Measurements from ENCODE around the gene COLGALT1. TPM values are rescaled to one million over a fixed set of nuclear protein-coding genes. Genes with fewer than 3 reads are reported as not detected.
"Not testable (repeated sequence)": the region's sequence is repeated elsewhere in the genome, so short reads cannot be mapped to it uniquely, and the experiment has no call there.

The COLGALT1 gene
- total RNA-seq, 2 donors from 2014 or later = 28.3 to 30.8 TPM

- peaks cover 0 to 15% of the 10 kb centered on the region in 2 donors for H3K9me3 ChIP-seq
- no peak overlapping the region for H3K27ac ChIP-seq
- H3K4me3 ChIP-seq = no peak overlapping the region
- no peaks in the 10 kb centered on the region for H3K27me3 ChIP-seq
- DNase-seq (ENCODE audit: low spot score) = no peak
- H3K4me1 ChIP-seq = peaks cover 0 to 16% of the 10 kb centered on the region in 2 donors
- no peak for TF ChIP-seq CTCF (IDR thresholded peaks at IDR 0.05)
- H3K36me3 ChIP-seq = peaks cover 24% of the 10 kb centered on the region
Observed at GRCh38 chr19:17515408-17516149, 39.9 kb upstream of the COLGALT1 start.

GRCh38 chr19:17517898-17518297 is 37.6 kb upstream of the COLGALT1 start:
- Histone ChIP-seq H3K27me3 (no peaks in the 10 kb centered on the region), H3K27ac (no peak overlapping the region), H3K4me1 (peaks cover 0 to 5% of the 10 kb centered on the region in 2 donors), H3K36me3 (peaks cover 31% of the 10 kb centered on the region), H3K9me3 (peaks cover 0 to 15% of the 10 kb centered on the region in 2 donors), H3K4me3 (no peak overlapping the region)
- no peak for DNase-seq (ENCODE audit: low spot score)
- no peak for TF ChIP-seq CTCF (IDR thresholded peaks at IDR 0.05)

DNA sequence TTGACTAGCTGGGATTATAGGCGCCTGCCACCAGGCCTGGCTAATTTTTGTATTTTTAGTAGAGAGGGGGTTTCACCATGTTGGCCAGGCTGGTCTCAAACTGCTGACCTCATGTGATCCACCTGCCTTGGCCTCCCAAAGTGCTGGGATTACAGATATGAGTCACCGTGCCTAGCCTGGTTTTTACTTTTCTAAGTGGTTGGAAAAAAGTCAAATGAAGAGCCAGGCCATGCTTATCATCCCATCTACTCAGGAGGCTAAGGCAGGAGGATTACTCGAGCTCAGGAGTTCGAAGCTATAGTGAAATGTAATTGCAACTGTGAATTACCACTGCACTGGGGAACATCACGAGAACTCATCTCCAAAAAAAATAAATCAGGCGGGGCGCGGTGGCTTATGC is 36.8 kb upstream of the COLGALT1 start:
- not testable (repeated sequence) for H3K4me1 ChIP-seq; DNase-seq (ENCODE audit: low spot score); H3K27me3 ChIP-seq; H3K4me3 ChIP-seq; H3K27ac ChIP-seq
- peaks cover 31% of the 10 kb centered on the region for H3K36me3 ChIP-seq
- H3K9me3 ChIP-seq = peaks cover 0 to 15% of the 10 kb centered on the region in 2 donors

DNA sequence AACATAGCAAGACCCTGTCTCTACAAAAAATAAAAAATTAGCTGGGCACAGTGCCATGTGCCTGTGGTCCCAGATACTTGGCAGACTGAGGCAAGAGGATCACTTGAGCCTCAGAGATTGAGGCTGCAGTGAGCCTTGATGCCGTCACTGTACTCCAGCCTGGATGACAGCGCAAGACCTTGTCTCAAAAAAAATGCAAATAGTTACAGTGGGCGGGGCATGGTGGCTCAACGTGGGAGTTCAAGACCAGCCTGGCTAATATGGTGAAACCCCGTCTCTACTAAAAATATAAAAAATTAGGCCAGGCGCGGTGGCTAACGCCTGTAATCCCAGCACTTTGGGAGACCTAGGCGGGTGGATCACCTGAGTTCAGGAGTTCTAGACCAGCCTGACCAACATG is 35.5 kb upstream of the COLGALT1 start:
- peaks cover 0 to 5% of the 10 kb centered on the region in 2 donors for H3K4me1 ChIP-seq
- no peak for DNase-seq (ENCODE audit: low spot score)
- H3K36me3 ChIP-seq = peaks cover 31% of the 10 kb centered on the region
- H3K27me3 ChIP-seq = no peaks in the 10 kb centered on the region
- H3K4me3 ChIP-seq = no peak overlapping the region
- no peak overlapping the region for H3K27ac ChIP-seq
- peaks cover 0 to 15% of the 10 kb centered on the region in 2 donors for H3K9me3 ChIP-seq
- no peak for TF ChIP-seq CTCF (IDR thresholded peaks at IDR 0.05)

DNA sequence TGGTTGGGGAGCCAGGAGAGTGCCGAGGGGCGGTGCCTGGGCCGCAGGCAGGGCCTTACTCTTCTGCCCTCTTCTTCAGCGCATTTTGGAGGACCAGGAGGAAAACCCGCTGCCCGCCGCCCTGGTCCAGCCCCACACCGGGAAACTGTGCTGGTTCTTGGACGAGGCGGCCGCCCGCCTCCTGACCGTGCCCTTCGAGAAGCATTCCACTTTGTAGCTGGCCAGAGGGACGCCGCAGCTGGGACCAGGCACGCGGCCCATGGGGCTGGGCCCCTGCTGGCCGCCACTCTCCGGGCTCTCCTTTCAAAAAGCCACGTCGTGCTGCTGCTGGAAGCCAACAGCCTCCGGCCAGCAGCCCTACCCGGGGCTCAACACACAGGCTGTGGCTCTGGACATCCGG is 34.6 kb upstream of the COLGALT1 start:
- no peak for DNase-seq (ENCODE audit: low spot score)
- Histone ChIP-seq H3K9me3 (peaks cover 0 to 15% of the 10 kb centered on the region in 2 donors), H3K27ac (no peak overlapping the region), H3K4me1 (peaks cover 0 to 5% of the 10 kb centered on the region in 2 donors), H3K4me3 (no peak overlapping the region), H3K36me3 (peaks cover 31% of the 10 kb centered on the region), H3K27me3 (no peaks in the 10 kb centered on the region)
- TF ChIP-seq CTCF (IDR thresholded peaks at IDR 0.05) = no peak

GRCh38 chr19:17522988-17523872 is 32.2 kb upstream of the COLGALT1 start:
- no peak overlapping the region for H3K27ac ChIP-seq
- no peak overlapping the region for H3K4me3 ChIP-seq
- no peak for TF ChIP-seq CTCF (IDR thresholded peaks at IDR 0.05)
- peaks cover 0 to 3% of the 10 kb centered on the region in 2 donors for H3K9me3 ChIP-seq
- H3K27me3 ChIP-seq = no peaks in the 10 kb centered on the region
- H3K4me1 ChIP-seq = peaks cover 0 to 5% of the 10 kb centered on the region in 2 donors
- no peak for DNase-seq (ENCODE audit: low spot score)
- H3K36me3 ChIP-seq = peaks cover 12% of the 10 kb centered on the region
